ENCODE data around the gene MUSTN1. TPM values are rescaled to one million over a fixed set of nuclear protein-coding genes. Genes with fewer than 3 reads are reported as not detected.

The MUSTN1 gene
- total and polyA plus RNA-seq, 2 of the 13 experiments (the other 11 are each of a cell fraction or from before 2014, with no cell fraction given), result 0.84 to 1.4 TPM

- no peak for TF ChIP-seq IRF9 (CRISPR knock-in tag; IDR thresholded peaks at IDR 0.05; ENCODE audit: borderline replicate concordance)
- TF ChIP-seq TFAP4 (IDR thresholded peaks at IDR 0.05; ENCODE audit: borderline replicate concordance, low read depth), result peak; percentile 85; the same call in 1 of the 2 replicates
- TF ChIP-seq MAZ (IDR thresholded peaks at IDR 0.05; ENCODE audit: borderline replicate concordance, low read depth, low read length), result peak; percentile 50; the same call in 1 of the 2 replicates
- TF ChIP-seq MAZ (CRISPR knock-in tag; IDR thresholded peaks at IDR 0.05; ENCODE audit: low read depth), result no peak
- 0 out of 2 replicates have a peak, but pooled peaks have one; percentile 26 for TF ChIP-seq THRA (CRISPR knock-in tag; IDR thresholded peaks at IDR 0.05; ENCODE audit: borderline replicate concordance)
- no peak for TF ChIP-seq ZNF766 (CRISPR knock-in tag; IDR thresholded peaks at IDR 0.05; ENCODE audit: borderline replicate concordance)
- peak; percentile 65; the same call in 1 of the 2 replicates for TF ChIP-seq HDAC2 (CRISPR knock-in tag; IDR thresholded peaks at IDR 0.05)
- TF ChIP-seq HIC2 (CRISPR knock-in tag; IDR thresholded peaks at IDR 0.05; ENCODE audit: low read depth), result peak; percentile 83
- TF ChIP-seq CSRNP2 (CRISPR knock-in tag; conservative IDR thresholded peaks at IDR 0.05; ENCODE audit: low read depth), result no peak
- TF ChIP-seq RAD21 (CRISPR knock-in tag; IDR thresholded peaks at IDR 0.05), result peak; percentile 37; the same call in 1 of the 2 replicates
- no peak for TF ChIP-seq ZNF780A (CRISPR knock-in tag; IDR thresholded peaks at IDR 0.05)
- TF ChIP-seq FOXA3 (CRISPR knock-in tag; IDR thresholded peaks at IDR 0.05), result peak; percentile 41; the same call in 1 of the 2 replicates
- TF ChIP-seq TARDBP (CRISPR knock-in tag; IDR thresholded peaks at IDR 0.05), result peak; percentile 86; the same call in 1 of the 2 replicates
- TF ChIP-seq FOSL2 (CRISPR knock-in tag; IDR thresholded peaks at IDR 0.05), result peak; percentile 31
- 0 out of 2 replicates have a peak, but pooled peaks have one; percentile 39 for TF ChIP-seq SP5 (CRISPR knock-in tag; IDR thresholded peaks at IDR 0.05; ENCODE audit: borderline replicate concordance, low read depth)
- TF ChIP-seq RXRB (CRISPR knock-in tag; IDR thresholded peaks at IDR 0.05; ENCODE audit: borderline replicate concordance), result peak; percentile 30; the same call in 1 of the 2 replicates
- peak; percentile 27; the same call in 1 of the 2 replicates for TF ChIP-seq ELF1 (CRISPR knock-in tag; IDR thresholded peaks at IDR 0.05)
- TF ChIP-seq ZFP91 (CRISPR knock-in tag; IDR thresholded peaks at IDR 0.05; ENCODE audit: borderline replicate concordance), result peak; percentile 36; the same call in 1 of the 2 replicates
- no peak for TF ChIP-seq ZNF782 (CRISPR knock-in tag; IDR thresholded peaks at IDR 0.05; ENCODE audit: borderline replicate concordance)
Measured at GRCh38 chr3:52827866-52828376, 6.9 kb downstream of the MUSTN1 start (continued).
